Activated B cell treated with CpG ODN at 0.5 μM for 24 hours (primary cell): ENCODE measurements around the gene OAF. TPM values are rescaled to one million over a fixed set of nuclear protein-coding genes. Genes with fewer than 3 reads are reported as not detected.
A peak's percentile ranks its signal among the peaks of the same experiment; 100 is the strongest.

Source experiments
- ATAC-seq: fragments of 200-7000 bp; cut with Tn5 transposase; one replicate; pipeline ENCODE4 v1.10.0; 2021; ENCODE audit warnings: low read depth, mild to moderate bottlenecking, moderate library complexity
- CTCF ChIA-PET: fragments of 350-600 bp; sonication (Branson Sonifier 250); formaldehyde crosslinking; loops from one replicate; lab custom pipeline; 2021; ENCODE audit warnings: antibody characterized with exemption; lab: Charles Lee
- POLR2A ChIA-PET: fragments of 350-600 bp; sonication (Branson Sonifier 250); formaldehyde crosslinking; loops from one replicate; lab custom pipeline; 2021; ENCODE audit warnings: antibody characterized with exemption; lab: Charles Lee
- DNase-seq: peaks from one replicate; pipeline ENCODE4 v3.0.0; 2022
- H3K27ac Mint-ChIP-seq: one replicate; pipeline ENCODE4 v1.8.0; 2020; ENCODE audit warnings: mixed read lengths
- H3K27me3 Mint-ChIP-seq: one replicate; pipeline ENCODE4 v1.8.0; 2021; ENCODE audit warnings: mixed read lengths
- H3K36me3 Mint-ChIP-seq: one replicate; pipeline ENCODE4 v1.8.0; 2021; ENCODE audit warnings: low read depth, mixed read lengths
- H3K4me1 Mint-ChIP-seq: one replicate; pipeline ENCODE4 v1.8.0; 2021; ENCODE audit warnings: mixed read lengths
- H3K4me3 Mint-ChIP-seq: one replicate; pipeline ENCODE4 v1.8.0; 2020; ENCODE audit warnings: mild to moderate bottlenecking, mixed read lengths
- H3K9me3 Mint-ChIP-seq: one replicate; pipeline ENCODE4 v1.8.0; 2020; ENCODE audit warnings: mixed read lengths
- CTCF ChIP-seq: fragments of 200-600 bp; IDR thresholded peaks from one replicate; pipeline ENCODE4 v1.8.0; 2022; ENCODE audit warnings: antibody characterized with exemption, mild to moderate bottlenecking
- intact Hi-C: fragments of 100-400 bp; cut with micrococcal nuclease; formaldehyde crosslinking; loops from one replicate; pipeline ENCODE4 v1.15.1; 2024
- total RNA-seq: library from RNA; stranded (reverse); gene quantifications from 2 replicates; pipeline ENCODE4 v1.2.3, GENCODE V29; 2022

Gene OAF
- total RNA-seq, 1 donor from 2014 or later, result 0.78 TPM

GRCh38 chr11:120184371-120184945, 26.4 kb upstream of the OAF start:
- CTCF ChIA-PET, result no interaction called here
- POLR2A ChIA-PET, result no interaction called here
- Mint-ChIP-seq H3K27me3 (peaks cover 19% of the 10 kb centered on the region), H3K36me3 (no peaks in the 10 kb centered on the region), H3K4me3 (no peak overlapping the region), H3K27ac (no peak overlapping the region), H3K9me3 (no peaks in the 10 kb centered on the region), H3K4me1 (no peaks in the 10 kb centered on the region)
- ATAC-seq (no peak), DNase-seq (no peak)
- intact Hi-C loops, result no loop called here
- TF ChIP-seq CTCF, result no peak

GRCh38 chr11:120184946-120185705, 25.7 kb upstream of the OAF start:
- Mint-ChIP-seq H3K27ac (no peak overlapping the region), H3K4me3 (no peak overlapping the region), H3K4me1 (no peaks in the 10 kb centered on the region), H3K9me3 (no peaks in the 10 kb centered on the region), H3K27me3 (peaks cover 19% of the 10 kb centered on the region), H3K36me3 (no peaks in the 10 kb centered on the region)
- CTCF ChIA-PET, result no interaction called here
- POLR2A ChIA-PET, result interaction anchor here (0.6 kb wide), 1 partner anchor 69 kb away, joined by 5 read pairs; no protein-coding TSS in a partner anchor
- peak; percentile 2 for DNase-seq
- no peak for TF ChIP-seq CTCF
- intact Hi-C loops, result no loop called here
- no peak for ATAC-seq

DNA sequence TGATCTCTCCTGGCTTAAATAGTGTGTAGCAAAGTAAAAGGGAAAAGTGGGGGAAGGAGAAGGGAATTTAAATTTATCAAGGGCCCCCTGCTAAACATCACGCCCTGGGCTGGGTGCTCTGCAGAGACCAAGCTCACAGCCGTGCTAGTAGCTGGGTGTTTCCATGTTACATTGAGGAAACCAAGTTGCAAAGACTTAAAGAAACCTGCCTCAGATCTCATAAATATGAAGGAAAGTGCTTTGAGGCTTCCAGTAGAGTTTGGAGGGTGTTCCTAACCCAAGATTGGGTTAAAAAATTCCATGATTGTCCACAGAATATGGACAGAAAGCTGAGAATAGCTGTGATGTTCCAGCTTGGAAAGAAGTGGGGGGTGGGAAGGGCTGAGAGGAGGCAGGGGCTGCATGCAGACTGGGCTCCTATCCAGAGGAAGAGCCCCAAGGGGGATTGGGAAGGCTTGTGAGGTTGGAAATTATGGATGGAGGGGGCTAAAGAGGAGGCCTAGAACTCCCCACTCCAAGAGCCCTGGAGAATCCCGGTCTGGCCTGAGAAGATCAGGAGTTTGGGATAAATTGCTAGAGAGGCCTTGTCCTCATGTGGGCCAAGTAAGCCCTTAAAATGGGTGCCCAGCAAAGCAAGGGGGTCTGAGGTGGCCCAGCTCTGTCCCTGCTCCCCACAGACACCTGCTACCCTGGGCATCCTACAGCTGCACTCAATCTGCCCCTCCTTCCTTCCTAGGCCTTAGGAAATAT, 25.0 kb upstream of the OAF start:
- H3K36me3 Mint-ChIP-seq, result no peaks in the 10 kb centered on the region
- ChIA-PET POLR2A (interaction anchor here (0.6 kb wide), 1 partner anchor 70 kb away, joined by 5 read pairs; no protein-coding TSS in a partner anchor), CTCF (no interaction called here)
- no peak for ATAC-seq
- no peaks in the 10 kb centered on the region for H3K4me1 Mint-ChIP-seq
- TF ChIP-seq CTCF, result no peak
- intact Hi-C loops, result no loop called here
- H3K4me3 Mint-ChIP-seq, result no peak overlapping the region
- H3K27me3 Mint-ChIP-seq, result peaks cover 19% of the 10 kb centered on the region
- DNase-seq, result no peak
- H3K9me3 Mint-ChIP-seq, result no peaks in the 10 kb centered on the region
- no peak overlapping the region for H3K27ac Mint-ChIP-seq

GRCh38 chr11:120186456-120186773, 24.4 kb upstream of the OAF start:
- no peak for TF ChIP-seq CTCF
- H3K36me3 Mint-ChIP-seq, result no peaks in the 10 kb centered on the region
- ATAC-seq, result no peak
- ChIA-PET POLR2A (no interaction called here), CTCF (no interaction called here)
- peaks cover 19% of the 10 kb centered on the region for H3K27me3 Mint-ChIP-seq
- H3K9me3 Mint-ChIP-seq, result no peaks in the 10 kb centered on the region
- DNase-seq, result no peak
- intact Hi-C loops, result no loop called here
- no peaks in the 10 kb centered on the region for H3K4me1 Mint-ChIP-seq
- no peak overlapping the region for H3K4me3 Mint-ChIP-seq
- no peak overlapping the region for H3K27ac Mint-ChIP-seq
